Activated gamma-delta T cell treated with Interleukin-2 at 50 U/mL for 16 hours (primary cell): ENCODE data around the gene AARSD1.
"Not testable (repeated sequence)": the region's sequence is repeated elsewhere in the genome, so short reads cannot be mapped to it uniquely, and the experiment has no call there.

ENCODE experiments used
- DNase-seq: peaks from one replicate; pipeline ENCODE4 v3.0.0-alpha.2; 2020

Gene AARSD1

GRCh38 chr17:42918902-42919521 is 45.2 kb downstream of the AARSD1 start:
- no peak for DNase-seq

GRCh38 chr17:42917236-42917603 is 47.0 kb downstream of the AARSD1 start:
- no peak for DNase-seq

GRCh38 chr17:42916388-42917235 is 47.6 kb downstream of the AARSD1 start:
- not testable (repeated sequence) for DNase-seq

GRCh38 chr17:42915288-42915687 is 49.0 kb downstream of the AARSD1 start:
- DNase-seq = not testable (repeated sequence)

GRCh38 chr17:42913981-42914617 is 50.2 kb downstream of the AARSD1 start:
- DNase-seq = no peak

- no peak for DNase-seq
Measured at GRCh38 chr17:42913522-42913921, 50.7 kb downstream of the AARSD1 start.

GRCh38 chr17:42908872-42909700 is 55.2 kb downstream of the AARSD1 start:
- DNase-seq = no peak

GRCh38 chr17:42906772-42907446 is 57.3 kb downstream of the AARSD1 start:
- DNase-seq = no peak

- DNase-seq = no peak
Measured at GRCh38 chr17:42904110-42904469, 60.2 kb downstream of the AARSD1 start.

- no peak for DNase-seq
Measured at GRCh38 chr17:42901535-42902229, 62.6 kb downstream of the AARSD1 start.
